IMR-90 (cell line): ENCODE data around the gene CAMTA1.

ENCODE experiments used
- CEBPB ChIP-seq: IDR thresholded peaks from 2 replicates; pipeline ENCODE4 v1.6.1; 2012; ENCODE audit warnings: low read depth, low read length, improper control_type of control experiment
- FOS ChIP-seq: fragments of 150-350 bp; IDR thresholded peaks from 2 replicates; pipeline ENCODE4 v1.6.1; 2016; ENCODE audit warnings: low read depth, low read length
- MAZ ChIP-seq: IDR thresholded peaks from 2 replicates; pipeline ENCODE4 v1.6.1; 2012; ENCODE audit warnings: low read depth, mild to moderate bottlenecking, low read length, improper control_type of control experiment, moderate library complexity, borderline replicate concordance
- MXI1 ChIP-seq: IDR thresholded peaks from 2 replicates; pipeline ENCODE4 v1.6.1; 2012; ENCODE audit warnings: low read depth, mild to moderate bottlenecking, low read length, moderate library complexity, borderline replicate concordance
- POLR2A ChIP-seq: IDR thresholded peaks from 2 replicates; pipeline ENCODE4 v1.6.1; 2012; ENCODE audit warnings: mild to moderate bottlenecking, low read depth, low read length
- RAD21 ChIP-seq: IDR thresholded peaks from 2 replicates; pipeline ENCODE4 v1.6.1; 2012; ENCODE audit warnings: low read length, improper control_type of control experiment
- RFX5 ChIP-seq: IDR thresholded peaks from 2 replicates; pipeline ENCODE4 v1.8.0; 2012; ENCODE audit warnings: low read depth, mild to moderate bottlenecking, low read length, moderate library complexity
- SMC3 ChIP-seq: fragments of 150-350 bp; IDR thresholded peaks from 2 replicates; pipeline ENCODE4 v1.6.1; 2016; ENCODE audit warnings: low read depth, mild to moderate bottlenecking, antibody characterized with exemption, low read length, moderate library complexity
- TF ChIP-seq, protein P1 (sequence below): conservative IDR thresholded peaks from 2 replicates; pipeline ENCODE4 v1.5.1; 2012; ENCODE audit warnings: mild to moderate bottlenecking, low read depth, low read length, improper control_type of control experiment
- TF ChIP-seq, protein P2 (sequence below): fragments of 150-350 bp; IDR thresholded peaks from 2 replicates; pipeline ENCODE4 v1.6.1; 2017; ENCODE audit warnings: mild to moderate bottlenecking, antibody characterized with exemption, low read length, low read depth

DNA sequence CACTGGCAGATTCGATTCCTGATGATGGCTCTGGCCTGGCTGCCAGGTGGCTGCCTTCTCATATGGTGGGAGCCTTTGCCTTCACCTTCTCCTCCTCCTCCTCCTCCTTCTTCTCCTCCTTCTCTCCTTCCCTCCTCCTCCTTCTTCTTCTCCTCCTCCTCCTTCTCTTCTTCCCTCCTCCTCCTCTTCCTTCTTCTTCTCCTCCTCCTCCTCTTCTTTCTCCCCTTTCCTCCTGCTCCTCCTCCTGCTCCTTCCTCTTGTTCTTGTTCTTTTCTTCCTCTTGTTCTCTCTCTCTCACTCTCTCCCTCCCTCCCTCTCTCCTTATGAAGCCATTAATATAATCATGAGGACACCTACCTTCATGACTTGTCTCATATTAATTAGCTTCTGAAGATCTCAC lies 278.7 kb downstream of the CAMTA1 start:
- TF ChIP-seq POLR2A (no peak), RAD21 (no peak), MXI1 (no peak), CEBPB (no peak), FOS (no peak), RFX5 (no peak), MAZ (no peak), SMC3 (no peak)
- TF ChIP-seq, protein P1, sequence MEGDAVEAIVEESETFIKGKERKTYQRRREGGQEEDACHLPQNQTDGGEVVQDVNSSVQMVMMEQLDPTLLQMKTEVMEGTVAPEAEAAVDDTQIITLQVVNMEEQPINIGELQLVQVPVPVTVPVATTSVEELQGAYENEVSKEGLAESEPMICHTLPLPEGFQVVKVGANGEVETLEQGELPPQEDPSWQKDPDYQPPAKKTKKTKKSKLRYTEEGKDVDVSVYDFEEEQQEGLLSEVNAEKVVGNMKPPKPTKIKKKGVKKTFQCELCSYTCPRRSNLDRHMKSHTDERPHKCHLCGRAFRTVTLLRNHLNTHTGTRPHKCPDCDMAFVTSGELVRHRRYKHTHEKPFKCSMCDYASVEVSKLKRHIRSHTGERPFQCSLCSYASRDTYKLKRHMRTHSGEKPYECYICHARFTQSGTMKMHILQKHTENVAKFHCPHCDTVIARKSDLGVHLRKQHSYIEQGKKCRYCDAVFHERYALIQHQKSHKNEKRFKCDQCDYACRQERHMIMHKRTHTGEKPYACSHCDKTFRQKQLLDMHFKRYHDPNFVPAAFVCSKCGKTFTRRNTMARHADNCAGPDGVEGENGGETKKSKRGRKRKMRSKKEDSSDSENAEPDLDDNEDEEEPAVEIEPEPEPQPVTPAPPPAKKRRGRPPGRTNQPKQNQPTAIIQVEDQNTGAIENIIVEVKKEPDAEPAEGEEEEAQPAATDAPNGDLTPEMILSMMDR: no peak
- TF ChIP-seq, protein P2, sequence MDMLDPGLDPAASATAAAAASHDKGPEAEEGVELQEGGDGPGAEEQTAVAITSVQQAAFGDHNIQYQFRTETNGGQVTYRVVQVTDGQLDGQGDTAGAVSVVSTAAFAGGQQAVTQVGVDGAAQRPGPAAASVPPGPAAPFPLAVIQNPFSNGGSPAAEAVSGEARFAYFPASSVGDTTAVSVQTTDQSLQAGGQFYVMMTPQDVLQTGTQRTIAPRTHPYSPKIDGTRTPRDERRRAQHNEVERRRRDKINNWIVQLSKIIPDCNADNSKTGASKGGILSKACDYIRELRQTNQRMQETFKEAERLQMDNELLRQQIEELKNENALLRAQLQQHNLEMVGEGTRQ: no peak
